Measurements from ENCODE around the gene FAM53C. TPM values are rescaled to one million over a fixed set of nuclear protein-coding genes. Genes with fewer than 3 reads are reported as not detected.
"Not testable (repeated sequence)": the region's sequence is repeated elsewhere in the genome, so short reads cannot be mapped to it uniquely, and the experiment has no call there.

Gene FAM53C
- polyA plus RNA-seq, 4 donors: 28.6 to 35.2 (median 32.4) TPM

DNA sequence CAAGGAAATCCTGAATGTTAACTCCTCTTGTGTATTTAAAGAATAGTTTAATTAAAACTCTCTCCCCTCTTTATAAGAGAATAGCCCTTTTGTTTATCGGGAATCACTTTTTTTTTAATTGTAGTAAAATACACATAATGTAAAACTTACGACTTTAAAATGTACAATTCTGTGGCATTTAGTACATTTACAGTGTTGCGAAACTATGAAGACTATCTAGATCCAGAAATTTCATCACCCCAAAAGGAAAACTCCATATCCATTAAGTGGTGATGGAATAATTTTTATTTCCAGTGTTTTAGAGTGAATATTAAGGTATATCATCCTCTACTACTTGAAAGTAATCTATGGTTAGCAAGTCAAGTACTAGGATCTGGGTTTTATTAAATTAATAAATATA, 51.3 kb downstream of the FAM53C start:
- no peak for DNase-seq (ENCODE audit: low read depth in 4 of 4, low spot score in 3 of 4)

DNA sequence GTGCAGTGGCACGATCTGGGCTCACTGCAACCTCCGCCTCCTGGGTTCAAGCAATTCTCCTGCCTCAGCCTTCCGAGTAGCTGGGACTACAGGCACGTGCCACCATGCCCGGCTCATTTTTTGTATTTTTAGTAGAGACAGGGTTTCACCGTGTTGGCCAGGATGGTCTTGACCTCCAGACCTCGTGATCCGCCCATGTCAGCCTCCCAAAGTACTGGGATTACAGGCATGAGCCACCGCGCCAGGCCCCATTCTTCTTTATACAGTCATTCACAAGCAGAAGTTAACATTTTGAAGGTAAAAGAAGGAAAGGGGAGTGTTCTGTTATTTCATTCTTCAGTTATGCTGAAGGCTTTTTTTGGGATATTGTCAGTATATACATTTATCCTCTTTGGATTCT, 51.8 kb downstream of the FAM53C start:
- DNase-seq (ENCODE audit: low read depth in 4 of 4, low spot score in 3 of 4): not testable (repeated sequence)

DNA sequence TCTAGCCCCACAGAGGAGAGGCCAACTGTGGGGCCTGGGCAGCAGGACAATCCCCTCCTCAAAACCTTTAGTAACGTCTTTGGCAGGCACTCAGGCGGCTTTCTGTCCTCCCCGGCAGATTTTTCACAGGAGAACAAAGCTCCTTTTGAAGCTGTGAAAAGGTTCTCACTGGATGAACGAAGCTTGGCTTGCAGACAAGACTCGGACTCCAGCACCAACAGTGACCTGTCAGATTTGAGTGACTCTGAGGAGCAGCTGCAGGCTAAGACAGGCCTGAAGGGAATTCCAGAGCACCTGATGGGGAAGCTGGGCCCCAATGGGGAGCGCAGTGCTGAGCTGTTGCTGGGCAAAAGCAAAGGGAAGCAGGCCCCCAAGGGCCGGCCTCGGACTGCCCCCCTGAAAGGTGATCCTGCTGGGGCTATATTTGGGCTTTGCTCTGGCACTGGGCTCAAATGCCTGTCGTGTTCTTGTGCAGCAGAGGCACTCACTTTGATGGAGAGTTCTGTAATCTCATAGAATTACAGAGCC, 53.9 kb downstream of the FAM53C start:
- DNase-seq (ENCODE audit: low read depth in 4 of 4, low spot score in 3 of 4): no peak

Other genes with a start within 250 kb of the FAM53C start
- 10 to 100 TPM in 3 of 4 donors, 1 to 10 TPM in 1; 5.8 to 26.7 (median 24.0) TPM for gene NME5, start 198.8 kb upstream of the FAM53C start, polyA plus RNA-seq (ENCODE audit: insufficient read length in 4 of 4)
- 100 to 1,000 TPM; 103 to 182 (median 133) TPM for gene BRD8, start 159.6 kb upstream of the FAM53C start, polyA plus RNA-seq (ENCODE audit: insufficient read length in 4 of 4)
- gene KIF20A, start 159.2 kb upstream of the FAM53C start, polyA plus RNA-seq (ENCODE audit: insufficient read length in 4 of 4): 10 to 100 TPM; 37.1 to 47.9 (median 43.0) TPM
- gene CDC23, start 124.9 kb upstream of the FAM53C start, polyA plus RNA-seq (ENCODE audit: insufficient read length in 4 of 4): 10 to 100 TPM; 46.3 to 70.0 (median 62.5) TPM
- gene GFRA3, start 63.6 kb upstream of the FAM53C start, polyA plus RNA-seq (ENCODE audit: insufficient read length in 4 of 4): 1 to 10 TPM; 2.7 to 6.6 (median 5.5) TPM
- 1 to 10 TPM; 6.5 to 8.0 (median 7.2) TPM for gene CDC25C, start 6.5 kb upstream of the FAM53C start, polyA plus RNA-seq (ENCODE audit: insufficient read length in 4 of 4)
- 100 to 1,000 TPM in 1 of 4 donors, 10 to 100 TPM in 3; 67.9 to 103 (median 89.4) TPM for gene KDM3B, start 14.4 kb downstream of the FAM53C start, polyA plus RNA-seq (ENCODE audit: insufficient read length in 4 of 4)
- 10 to 100 TPM in 3 of 4 donors, 1 to 10 TPM in 1; 8.9 to 12.3 (median 10.7) TPM for gene REEP2, start 100.8 kb downstream of the FAM53C start, polyA plus RNA-seq (ENCODE audit: insufficient read length in 4 of 4)
- 1,000 to 10,000 TPM in 1 of 4 donors, 10 to 100 TPM in 3; 35.2 to 2,794 (median 56.3) TPM for gene EGR1, start 127.2 kb downstream of the FAM53C start, polyA plus RNA-seq (ENCODE audit: insufficient read length in 4 of 4)
- gene ETF1, start 205.0 kb downstream of the FAM53C start, polyA plus RNA-seq (ENCODE audit: insufficient read length in 4 of 4): 10 to 100 TPM; 54.1 to 82.0 (median 79.6) TPM
- gene HSPA9, start 237.1 kb downstream of the FAM53C start, polyA plus RNA-seq (ENCODE audit: insufficient read length in 4 of 4): 100 to 1,000 TPM; 172 to 362 (median 318) TPM

All from left renal pelvis (tissue), 4 donors.